Right atrium auricular region (tissue), 2 donors: ENCODE measurements around the gene NPAT. TPM values are rescaled to one million over a fixed set of nuclear protein-coding genes. Genes with fewer than 3 reads are reported as not detected.
A peak's percentile ranks its signal among the peaks of the same experiment; 100 is the strongest.

Experiments used
- DNase-seq: peaks from one replicate; pipeline ENCODE4 v3.0.0-alpha.2; 2019; ENCODE audit warnings: low spot score
- H3K27ac ChIP-seq, 2 donors: fragments of 200-600 bp; sonication (generic); 1 replicate in 1 of 2; 2 replicates in 1 of 2; pipeline ENCODE4 v1.5.1; 2016 to 2019
- H3K27me3 ChIP-seq, 2 donors: fragments of 200-600 bp; sonication (generic); one replicate each; pipeline versions ENCODE4 v1.5.1 to v1.6.0; 2017 to 2019
- H3K36me3 ChIP-seq: fragments of 200-600 bp; sonication (generic); one replicate; pipeline ENCODE4 v1.5.1; 2016
- H3K4me1 ChIP-seq, 2 donors: fragments of 200-600 bp; sonication (generic); one replicate each; pipeline versions ENCODE4 v1.5.1 to v1.6.0; 2017 to 2019
- H3K4me3 ChIP-seq, 2 donors: fragments of 200-600 bp; sonication (generic); 1 replicate in 1 of 2; 2 replicates in 1 of 2; pipeline ENCODE4 v1.5.1; 2017 to 2019; ENCODE audit warnings: mild to moderate bottlenecking in 1 of 2, moderate library complexity in 1 of 2
- H3K9me3 ChIP-seq, 2 donors: fragments of 200-600 bp; sonication (generic); one replicate each; pipeline ENCODE4 v1.5.1; 2019
- total RNA-seq, 2 donors: library from RNA; depleted of rRNA; stranded (reverse); fragments of >200 nt; gene quantifications; one replicate each; pipeline ENCODE4 v1.1.0, GENCODE V29; 2016
- TF ChIP-seq, protein P1 (sequence below), 2 donors: fragments of 200-600 bp; sonication (generic); IDR thresholded peaks; one replicate each; pipeline ENCODE4 v1.5.1; 2019; ENCODE audit warnings: antibody characterized with exemption in 2 of 2

The NPAT gene
- total RNA-seq, 2 donors from 2014 or later, result 10.6 to 12.7 TPM

DNA sequence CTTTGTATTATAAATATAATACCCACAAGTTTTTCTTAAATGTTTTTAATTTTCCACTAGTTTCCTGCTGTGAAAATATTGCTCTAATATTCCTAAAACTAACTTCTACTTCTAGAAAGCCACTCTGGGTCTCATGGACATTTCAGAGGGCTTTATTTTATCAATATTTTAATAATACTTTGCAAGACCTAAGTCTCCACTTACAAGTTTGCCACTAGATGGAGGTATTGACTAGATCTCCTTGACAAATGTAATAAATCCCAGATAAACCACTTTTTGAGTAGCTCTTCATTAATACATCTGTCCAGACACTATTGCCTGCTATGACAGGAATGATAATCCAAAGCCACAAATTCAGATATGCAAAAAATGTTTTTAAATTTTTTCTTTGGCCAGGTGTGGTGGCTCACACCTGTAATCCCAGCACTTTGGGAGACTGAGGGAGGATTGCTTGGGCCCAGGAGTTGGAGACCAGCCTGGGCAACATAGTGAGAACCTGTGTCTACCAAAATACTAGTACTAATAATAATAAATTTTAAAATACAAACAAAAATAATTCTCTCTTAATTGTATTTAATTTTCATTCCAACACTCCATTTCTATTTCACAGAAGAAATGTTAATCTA, 104.6 kb downstream of the NPAT start:
- no peak overlapping the region for H3K4me3 ChIP-seq
- H3K27ac ChIP-seq, result no peak overlapping the region
- no peaks in the 10 kb centered on the region for H3K27me3 ChIP-seq
- DNase-seq, result no peak
- no peaks in the 10 kb centered on the region for H3K36me3 ChIP-seq
- H3K9me3 ChIP-seq, result no peaks in the 10 kb centered on the region
- peaks cover 0 to 30% of the 10 kb centered on the region in 2 donors for H3K4me1 ChIP-seq
- TF ChIP-seq, protein P1, sequence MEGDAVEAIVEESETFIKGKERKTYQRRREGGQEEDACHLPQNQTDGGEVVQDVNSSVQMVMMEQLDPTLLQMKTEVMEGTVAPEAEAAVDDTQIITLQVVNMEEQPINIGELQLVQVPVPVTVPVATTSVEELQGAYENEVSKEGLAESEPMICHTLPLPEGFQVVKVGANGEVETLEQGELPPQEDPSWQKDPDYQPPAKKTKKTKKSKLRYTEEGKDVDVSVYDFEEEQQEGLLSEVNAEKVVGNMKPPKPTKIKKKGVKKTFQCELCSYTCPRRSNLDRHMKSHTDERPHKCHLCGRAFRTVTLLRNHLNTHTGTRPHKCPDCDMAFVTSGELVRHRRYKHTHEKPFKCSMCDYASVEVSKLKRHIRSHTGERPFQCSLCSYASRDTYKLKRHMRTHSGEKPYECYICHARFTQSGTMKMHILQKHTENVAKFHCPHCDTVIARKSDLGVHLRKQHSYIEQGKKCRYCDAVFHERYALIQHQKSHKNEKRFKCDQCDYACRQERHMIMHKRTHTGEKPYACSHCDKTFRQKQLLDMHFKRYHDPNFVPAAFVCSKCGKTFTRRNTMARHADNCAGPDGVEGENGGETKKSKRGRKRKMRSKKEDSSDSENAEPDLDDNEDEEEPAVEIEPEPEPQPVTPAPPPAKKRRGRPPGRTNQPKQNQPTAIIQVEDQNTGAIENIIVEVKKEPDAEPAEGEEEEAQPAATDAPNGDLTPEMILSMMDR (IDR thresholded peaks at IDR 0.05), result peak in 1 of 2 donors; percentile 66

DNA sequence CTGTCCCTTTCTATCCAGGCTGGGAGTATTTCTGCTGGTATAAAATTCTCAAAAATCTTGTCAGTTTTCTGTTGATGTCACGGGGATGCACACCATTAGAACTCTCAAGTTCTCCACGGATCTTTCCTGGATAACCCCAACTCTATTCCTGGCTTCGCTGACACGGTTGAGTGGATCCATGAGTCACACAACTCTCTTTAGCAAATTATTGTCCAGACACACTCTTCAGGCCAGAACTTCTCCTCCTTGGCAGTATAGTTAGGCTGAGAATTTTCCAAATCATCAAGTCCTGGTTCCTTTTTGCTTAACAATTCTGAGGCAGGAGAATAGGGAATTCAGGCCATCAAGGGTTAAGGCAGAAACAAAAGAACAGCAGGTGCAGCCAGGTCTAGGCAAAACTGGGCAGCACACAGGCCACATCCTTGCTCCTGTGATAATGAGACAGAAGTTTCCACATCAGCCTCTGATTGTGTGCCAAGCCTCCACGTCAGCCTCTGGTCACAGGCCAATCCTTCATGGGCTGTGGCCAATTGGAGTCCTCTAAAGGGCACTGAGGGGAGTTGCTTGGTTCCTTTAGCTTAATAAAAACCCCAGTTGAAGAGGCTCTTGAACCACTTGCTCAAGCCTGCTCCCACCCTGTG, 106.8 kb downstream of the NPAT start:
- Histone ChIP-seq H3K27me3 (no peaks in the 10 kb centered on the region), H3K4me3 (no peak overlapping the region)
- TF ChIP-seq, protein P1 (IDR thresholded peaks at IDR 0.05), result no peak

GRCh38 chr11:108112057-108112456, 110.4 kb downstream of the NPAT start:
- H3K4me3 ChIP-seq, result no peak overlapping the region
- no peaks in the 10 kb centered on the region for H3K36me3 ChIP-seq
- H3K4me1 ChIP-seq, result peaks cover 0 to 17% of the 10 kb centered on the region in 2 donors
- no peak for DNase-seq
- H3K27me3 ChIP-seq, result no peaks in the 10 kb centered on the region
- TF ChIP-seq, protein P1 (IDR thresholded peaks at IDR 0.05), result no peak
- no peaks in the 10 kb centered on the region for H3K9me3 ChIP-seq
- no peak overlapping the region for H3K27ac ChIP-seq

More for the DNA sequence above, 106.8 kb downstream of the NPAT start:
- Histone ChIP-seq H3K36me3 (no peaks in the 10 kb centered on the region), H3K27ac (peak overlapping the region; percentile 81 to 88), H3K4me1 (peaks cover 0 to 17% of the 10 kb centered on the region in 2 donors), H3K9me3 (no peaks in the 10 kb centered on the region)
- peak; percentile 95 for DNase-seq

DNA sequence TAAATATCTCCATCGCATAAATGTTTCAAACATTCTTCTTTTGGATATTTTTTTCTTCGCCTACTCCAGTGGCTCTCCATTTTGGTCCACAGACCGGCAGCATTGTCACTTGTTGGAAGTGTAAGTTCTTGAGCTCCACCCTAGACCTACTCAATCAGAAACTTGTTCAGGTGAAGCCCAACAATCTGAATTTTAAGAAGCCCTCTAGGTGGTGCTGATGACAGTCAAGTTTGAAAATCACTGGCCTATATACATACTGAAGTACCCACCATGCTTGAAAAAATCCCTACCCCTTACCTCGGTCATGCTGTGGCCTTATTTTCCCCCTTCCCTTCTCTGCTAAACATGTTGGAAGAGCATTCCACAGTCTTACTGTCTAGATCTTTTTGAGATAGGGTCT, 111.3 kb downstream of the NPAT start:
- TF ChIP-seq, protein P1 (IDR thresholded peaks at IDR 0.05), result no peak
- H3K27ac ChIP-seq, result no peak overlapping the region
- H3K4me3 ChIP-seq, result no peak overlapping the region
- H3K27me3 ChIP-seq, result no peaks in the 10 kb centered on the region
- peaks cover 0 to 15% of the 10 kb centered on the region in 2 donors for H3K4me1 ChIP-seq
- no peaks in the 10 kb centered on the region for H3K36me3 ChIP-seq
- no peaks in the 10 kb centered on the region for H3K9me3 ChIP-seq
- DNase-seq, result no peak

Other genes starting within 250 kb of the NPAT start
- 10 to 100 TPM; 19.2 to 26.4 TPM for gene CUL5, start 213.7 kb downstream of the NPAT start, total RNA-seq
- gene ACAT1, start 101.1 kb downstream of the NPAT start, total RNA-seq, result 100 to 1,000 TPM; 175 to 632 TPM
- 10 to 100 TPM; 29.3 to 29.8 TPM for gene ATM, start 429 bp upstream of the NPAT start, total RNA-seq
- gene C11orf65, start 244.9 kb upstream of the NPAT start, total RNA-seq, result 1 to 10 TPM in 1 of 2 donors, under 1 TPM in 1; 0.28 to 2.7 TPM